ENCODE measurements around the gene PAXX.
"Not testable (repeated sequence)": the region's sequence is repeated elsewhere in the genome, so short reads cannot be mapped to it uniquely, and the experiment has no call there.

PAXX gene

DNA sequence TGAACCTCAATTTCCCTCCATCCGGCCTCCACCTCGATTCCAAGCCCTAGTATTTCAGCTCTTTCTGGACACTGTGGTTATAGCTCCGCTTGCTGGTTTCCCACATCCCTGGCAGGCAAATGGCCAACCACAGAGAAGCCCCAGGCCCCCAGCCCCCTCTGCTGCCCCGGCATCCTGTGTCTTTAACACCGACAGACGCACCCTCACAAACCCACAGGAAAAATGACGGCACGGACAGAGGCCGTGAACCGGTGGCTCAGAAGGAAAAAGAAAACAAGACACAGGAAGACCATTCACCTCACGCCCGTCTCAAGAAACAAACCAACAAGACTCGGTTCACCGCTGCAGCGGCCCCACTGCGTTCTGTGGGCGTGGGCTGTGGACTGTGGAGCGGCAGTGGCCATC is 5.6 kb downstream of the PAXX start:
- no peak overlapping the region for H3K4me3 ChIP-seq (ENCODE audit: low read depth, low read length)

DNA sequence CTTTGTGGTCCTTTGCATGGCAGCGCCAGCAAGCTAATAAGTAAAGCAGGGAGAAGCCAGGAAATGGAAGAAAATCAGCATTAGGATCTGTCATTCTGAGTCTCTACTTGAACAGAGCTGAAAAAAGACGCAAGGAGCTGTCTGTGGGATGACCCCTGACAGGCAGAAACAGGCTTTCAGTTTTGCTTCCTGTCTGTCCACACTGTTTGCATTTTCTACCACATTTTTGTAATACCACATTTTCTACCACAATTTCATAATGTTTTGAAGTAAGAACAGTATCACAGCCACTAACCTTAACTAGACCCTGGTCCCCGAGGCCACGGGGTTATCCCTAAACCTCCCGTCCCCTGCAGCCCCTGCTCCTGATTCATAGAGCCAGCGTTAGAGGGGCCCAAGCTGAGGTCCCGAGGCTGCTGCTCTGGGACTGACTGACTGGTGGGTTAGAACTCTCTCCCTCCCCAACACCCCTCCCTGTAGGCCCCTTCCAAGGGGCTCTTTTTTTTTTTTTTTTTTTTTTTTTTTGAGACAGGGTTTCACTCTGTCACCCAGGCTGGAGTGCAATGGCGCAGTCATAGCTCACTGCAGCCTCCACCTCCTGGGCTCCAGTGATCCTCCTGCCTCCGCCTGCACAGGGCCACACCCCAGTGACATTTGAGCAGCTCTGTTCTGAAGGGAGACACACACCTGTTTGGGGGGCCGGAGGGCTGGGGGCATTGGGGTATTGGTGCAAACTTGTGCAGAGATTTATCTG is 8.1 kb downstream of the PAXX start:
- H3K4me3 ChIP-seq (ENCODE audit: low read depth, low read length), result no peak overlapping the region

DNA sequence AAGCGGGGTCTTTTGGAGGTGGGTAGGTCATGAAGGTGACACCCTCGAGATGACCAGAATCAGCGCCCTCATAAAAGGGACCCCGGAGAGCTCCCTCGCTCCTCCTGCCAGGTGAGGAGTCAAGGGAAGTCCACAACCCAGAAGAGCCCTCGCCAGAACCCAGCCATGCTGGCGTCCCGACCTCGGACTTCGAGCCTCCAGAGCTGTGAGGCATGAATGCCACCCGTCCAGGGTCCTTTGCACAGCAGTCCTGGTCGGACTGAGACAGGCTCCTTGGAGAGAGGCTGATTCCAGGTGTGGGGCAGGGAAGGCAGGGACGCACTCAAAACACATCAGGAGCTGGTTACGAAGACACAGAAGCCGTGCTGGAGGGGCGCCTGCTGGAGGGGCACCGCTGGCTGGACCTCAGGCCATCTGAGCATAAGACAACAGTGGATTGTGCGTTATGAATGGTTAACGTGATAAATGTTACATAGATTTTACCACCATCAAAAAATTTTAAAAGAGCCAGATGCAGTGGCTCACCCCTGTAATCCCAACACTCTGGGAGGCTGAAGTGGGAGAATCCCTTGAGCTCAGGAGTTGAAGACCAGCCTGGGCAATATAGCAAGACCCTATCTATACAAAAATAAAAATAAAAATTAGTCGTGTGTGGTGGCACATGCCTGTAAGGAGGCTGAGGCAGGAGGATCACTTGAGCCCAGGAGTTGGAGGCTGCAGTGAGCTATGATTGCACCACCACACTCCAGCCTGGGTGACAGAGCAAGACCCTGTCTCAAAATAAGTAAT is 9.8 kb downstream of the PAXX start:
- no peak overlapping the region for H3K4me3 ChIP-seq (ENCODE audit: low read depth, low read length)

- H3K4me3 ChIP-seq (ENCODE audit: low read depth, low read length), result no peak overlapping the region
Measured at GRCh38 chr9:137002646-137003041, 10.4 kb downstream of the PAXX start.

DNA sequence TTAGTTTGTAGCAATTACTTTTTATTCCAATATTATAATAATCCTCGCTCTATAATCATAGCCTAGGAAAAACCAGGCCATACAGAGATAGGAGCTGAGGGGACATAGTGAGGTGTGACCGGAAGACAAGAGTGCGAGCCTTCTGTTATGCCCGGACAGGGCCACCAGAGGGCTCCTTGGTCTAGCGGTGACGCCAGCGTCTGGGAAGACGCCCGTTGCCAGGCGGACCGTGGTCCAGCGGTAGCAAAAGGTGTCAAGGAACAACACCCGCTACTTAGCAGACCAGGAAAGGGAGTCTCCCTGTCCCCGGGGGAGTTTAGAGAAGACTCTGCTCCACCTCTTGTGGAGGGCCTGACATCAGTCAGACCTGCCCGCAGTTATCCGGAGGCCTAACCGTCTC is 12.1 kb downstream of the PAXX start:
- not testable (repeated sequence) for H3K4me3 ChIP-seq (ENCODE audit: low read depth, low read length)

DNA sequence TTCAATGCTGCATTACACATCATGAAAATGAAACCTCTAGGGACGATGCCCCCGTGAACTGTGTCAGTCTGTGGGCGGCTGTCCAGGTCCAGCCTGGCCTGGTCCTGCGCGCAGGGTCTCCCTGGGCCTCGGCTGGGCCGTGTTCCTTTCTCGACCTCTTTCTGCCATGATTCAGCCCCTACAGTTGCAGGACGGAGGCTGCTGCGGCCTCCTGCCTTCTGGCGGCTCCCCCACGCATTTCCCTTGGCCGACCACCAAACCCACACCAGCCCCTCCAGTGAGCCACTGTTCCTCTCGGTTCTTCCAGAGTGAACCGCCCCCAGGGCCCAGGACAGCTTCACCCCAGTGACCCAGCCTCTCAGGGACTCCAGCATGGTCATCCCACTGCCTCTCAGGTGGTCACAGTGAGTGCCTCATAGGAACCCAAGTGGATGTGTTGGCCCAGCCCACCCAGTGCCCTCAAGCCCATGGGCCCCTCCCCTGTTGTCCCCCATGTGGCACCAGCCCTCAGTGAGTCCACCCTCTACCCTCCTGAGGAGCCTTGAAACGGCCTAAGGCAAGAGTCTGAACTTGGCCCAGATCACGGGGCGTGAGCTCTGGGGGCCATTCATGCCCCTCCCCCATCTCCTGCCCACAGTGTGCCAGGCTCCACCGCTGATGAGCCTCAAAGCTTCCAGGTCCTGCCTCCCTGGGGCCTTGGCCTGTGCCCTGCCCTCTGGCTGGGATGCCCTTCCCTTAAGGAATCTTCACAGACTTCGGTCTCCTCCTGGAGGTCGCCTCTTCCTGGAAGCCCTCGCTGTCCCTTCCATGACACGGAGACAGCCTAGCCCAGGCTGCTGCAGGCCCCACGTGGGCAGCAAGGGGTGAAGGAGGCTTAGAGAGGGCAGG is 14.1 kb downstream of the PAXX start:
- no peak overlapping the region for H3K4me3 ChIP-seq (ENCODE audit: low read depth, low read length)

DNA sequence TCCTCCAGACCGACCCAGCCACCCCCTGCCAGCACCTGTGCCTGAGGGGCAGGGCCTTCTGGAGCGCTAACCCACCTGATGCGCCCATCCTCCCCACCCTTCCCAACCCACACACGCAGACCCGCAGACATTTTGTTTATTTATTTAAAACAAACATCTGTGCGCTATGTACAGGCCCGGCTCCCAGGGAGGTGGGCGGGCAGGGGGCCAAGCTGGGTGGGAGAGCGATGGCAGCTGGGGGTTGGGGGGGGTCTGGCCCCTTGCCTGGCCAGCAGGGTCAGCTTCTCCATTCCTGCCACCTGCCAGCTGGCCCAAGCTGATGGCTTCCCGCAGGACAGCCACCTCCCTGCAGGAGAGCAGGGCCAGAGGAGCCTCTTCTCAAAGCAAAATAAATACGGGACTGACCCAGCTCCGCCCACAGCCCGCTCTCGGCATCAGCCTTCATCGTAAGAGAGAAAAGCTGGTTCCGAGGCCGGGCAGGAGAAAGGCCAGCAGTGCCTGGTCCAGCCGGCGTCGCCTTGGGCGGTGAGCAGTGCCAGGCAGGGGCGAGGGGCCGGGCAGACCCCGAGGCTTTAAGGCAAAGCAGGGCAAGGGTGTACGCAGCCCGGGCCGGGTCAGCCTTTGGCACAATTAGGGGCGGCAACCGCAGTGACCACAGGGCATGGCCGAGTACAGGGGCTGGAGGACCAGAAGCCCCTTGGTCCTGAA is 15.0 kb downstream of the PAXX start:
- no peak overlapping the region for H3K4me3 ChIP-seq (ENCODE audit: low read depth, low read length)

- no peak overlapping the region for H3K4me3 ChIP-seq (ENCODE audit: low read depth, low read length)
Measured at GRCh38 chr9:137007816-137008270, 15.6 kb downstream of the PAXX start.

GRCh38 chr9:137008312-137008711 is 16.1 kb downstream of the PAXX start:
- H3K4me3 ChIP-seq (ENCODE audit: low read depth, low read length), result no peak overlapping the region

DNA sequence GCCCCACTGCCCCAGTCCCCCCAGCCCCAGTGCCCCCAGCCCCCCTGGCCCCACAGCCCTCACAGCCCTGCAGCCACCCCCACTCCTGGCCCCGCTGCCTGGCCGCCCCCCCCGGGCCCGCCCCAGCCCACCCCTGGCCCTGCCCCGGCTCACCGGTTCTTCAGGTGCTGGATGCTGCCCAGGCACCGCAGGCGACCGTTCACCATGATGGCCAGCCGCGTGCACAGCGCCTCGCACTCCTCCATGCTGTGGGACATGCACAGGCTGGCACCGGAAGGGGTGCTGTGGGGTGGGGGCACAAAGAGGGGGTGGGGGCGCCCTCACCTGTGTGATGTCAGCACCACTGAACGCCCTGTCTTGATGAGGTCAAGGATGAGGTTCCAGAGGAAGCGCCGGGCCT is 17.0 kb downstream of the PAXX start:
- no peak overlapping the region for H3K4me3 ChIP-seq (ENCODE audit: low read depth, low read length)

GRCh38 chr9:137009938-137010732 is 17.9 kb downstream of the PAXX start:
- H3K4me3 ChIP-seq (ENCODE audit: low read depth, low read length), result no peak overlapping the region

GRCh38 chr9:137011156-137011555 is 18.9 kb downstream of the PAXX start:
- no peak overlapping the region for H3K4me3 ChIP-seq (ENCODE audit: low read depth, low read length)

GRCh38 chr9:137011907-137012675 is 19.9 kb downstream of the PAXX start:
- no peak overlapping the region for H3K4me3 ChIP-seq (ENCODE audit: low read depth, low read length)

- no peak overlapping the region for H3K4me3 ChIP-seq (ENCODE audit: low read depth, low read length)
Measured at GRCh38 chr9:137012694-137013570, 20.7 kb downstream of the PAXX start.

DNA sequence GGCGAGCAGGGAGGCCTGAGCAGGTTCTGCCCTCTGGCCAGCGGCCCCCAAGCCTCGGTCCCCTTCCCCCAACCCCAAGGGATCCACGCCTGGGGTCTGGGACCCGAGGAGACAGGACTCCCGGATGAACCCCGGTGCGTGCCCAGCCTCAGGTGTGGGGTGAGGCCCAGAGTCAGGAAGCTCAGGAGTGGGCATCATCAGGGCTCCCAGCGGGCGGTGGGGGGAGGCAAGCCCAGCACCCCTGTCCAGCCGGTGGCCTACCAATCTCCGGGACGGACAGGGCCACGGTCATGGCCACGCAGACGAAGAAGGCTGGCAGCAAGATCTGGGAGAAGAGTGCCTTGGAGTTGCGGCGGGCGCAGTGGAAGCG is 21.3 kb downstream of the PAXX start:
- H3K4me3 ChIP-seq (ENCODE audit: low read depth, low read length), result no peak overlapping the region

- H3K4me3 ChIP-seq (ENCODE audit: low read depth, low read length), result no peak overlapping the region
Measured at GRCh38 chr9:137014166-137014565, 21.9 kb downstream of the PAXX start.

DNA sequence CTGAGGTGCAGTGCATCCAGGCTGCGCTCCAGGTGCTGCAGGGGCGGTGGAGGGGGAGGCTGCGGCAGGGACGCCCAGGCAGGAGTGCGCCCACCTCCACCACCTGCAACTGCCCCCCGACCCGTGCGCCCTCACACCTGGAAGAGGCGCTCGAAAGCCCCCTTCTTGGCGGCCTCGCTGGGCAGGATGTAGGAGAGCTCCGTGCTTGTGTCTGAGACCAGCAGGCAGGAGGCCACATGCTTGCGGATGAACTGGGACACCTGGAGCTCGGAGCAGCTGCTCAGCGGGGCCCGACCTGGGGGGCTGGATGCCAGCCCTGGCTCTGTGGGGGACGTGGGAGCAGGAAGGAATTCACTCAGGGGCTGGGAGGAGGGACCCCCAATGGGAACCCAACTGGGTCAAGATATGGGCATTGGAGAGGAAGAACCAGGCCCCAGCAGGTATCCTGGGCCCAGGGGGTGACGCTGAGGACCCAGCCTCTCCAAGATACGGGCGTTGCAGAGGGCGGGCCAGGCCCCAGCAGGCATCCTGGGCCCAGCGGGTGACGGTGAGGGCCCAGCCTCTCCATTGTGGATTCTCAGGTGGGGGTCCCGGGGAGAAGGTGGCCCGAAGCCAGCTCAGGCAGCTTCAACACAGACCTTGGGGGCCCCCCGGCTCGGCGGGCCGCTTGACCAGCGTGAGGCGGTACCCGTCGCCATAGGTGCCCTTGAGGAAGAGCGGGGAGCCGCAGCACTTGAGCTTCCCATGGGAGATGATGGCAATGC is 22.7 kb downstream of the PAXX start:
- no peak overlapping the region for H3K4me3 ChIP-seq (ENCODE audit: low read depth, low read length)

- H3K4me3 ChIP-seq (ENCODE audit: low read depth, low read length), result no peak overlapping the region
Measured at GRCh38 chr9:137015540-137015930, 23.3 kb downstream of the PAXX start.

Data from iPS-11a (cell line).